ENCODE data around the gene TNK2.

TNK2 gene

DNA sequence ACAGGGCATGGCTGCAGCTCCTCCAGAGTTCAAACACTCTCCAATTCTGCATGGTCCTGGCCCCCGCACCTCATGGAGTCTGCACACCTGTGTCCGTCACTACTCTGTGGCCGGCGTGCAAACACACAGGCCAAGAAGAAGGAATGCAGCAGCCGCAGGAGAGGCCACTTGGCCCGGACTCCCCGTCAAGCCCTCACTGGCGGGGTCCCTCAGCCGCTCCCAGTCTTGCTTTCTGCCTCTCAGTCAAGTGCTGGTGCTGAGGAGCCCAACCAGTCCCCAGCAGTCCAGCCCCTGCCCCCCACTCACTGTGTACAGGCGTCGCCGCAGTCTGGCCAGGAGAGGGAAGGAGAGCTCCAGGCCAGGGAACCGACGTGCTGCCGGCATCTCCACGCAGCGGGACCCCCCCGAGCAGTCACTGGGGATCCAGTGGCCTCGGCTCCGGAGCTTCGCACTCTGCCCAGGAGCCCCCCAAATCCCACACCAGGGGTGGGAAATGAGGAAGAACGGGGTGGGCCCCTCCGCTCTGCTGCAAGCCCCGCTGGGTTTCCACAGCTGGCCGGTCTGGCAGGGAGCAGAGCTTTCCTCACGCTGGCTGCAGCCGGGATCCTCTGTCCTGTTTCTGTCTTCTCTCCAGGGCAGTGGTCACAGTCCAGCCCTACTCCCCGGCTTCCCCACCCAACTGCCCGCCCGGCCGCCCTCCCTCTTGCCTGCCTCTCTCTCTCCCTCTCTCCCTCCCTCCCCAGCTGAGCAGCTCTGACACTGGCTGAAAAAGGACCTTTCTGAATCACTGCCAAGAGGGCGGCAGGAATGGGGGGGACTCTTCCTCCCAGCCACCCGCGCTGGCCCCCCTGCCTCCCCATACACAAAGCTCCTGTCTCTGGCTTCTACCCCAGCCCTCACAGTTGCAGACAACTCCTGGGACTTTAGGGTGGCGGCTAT, 16.0 kb downstream of the TNK2 start:
- no peak for TF ChIP-seq Cebpa-rat (IDR thresholded peaks at IDR 0.05)
- Histone ChIP-seq H3K36me3 (peaks cover 9% of the 10 kb centered on the region), H3K4me3 (peak overlapping the region; percentile 57), H3K9ac (peak overlapping the region; percentile 76), H3K4me2 (peak overlapping the region; percentile 99), H3K9me3 (no peaks in the 10 kb centered on the region), H3K4me1 (peaks cover 92% of the 10 kb centered on the region), H3K27me3 (no peaks in the 10 kb centered on the region), H3K27ac (peak overlapping the region; percentile 91), H4K20me1 (peaks cover 62% of the 10 kb centered on the region)

DNA sequence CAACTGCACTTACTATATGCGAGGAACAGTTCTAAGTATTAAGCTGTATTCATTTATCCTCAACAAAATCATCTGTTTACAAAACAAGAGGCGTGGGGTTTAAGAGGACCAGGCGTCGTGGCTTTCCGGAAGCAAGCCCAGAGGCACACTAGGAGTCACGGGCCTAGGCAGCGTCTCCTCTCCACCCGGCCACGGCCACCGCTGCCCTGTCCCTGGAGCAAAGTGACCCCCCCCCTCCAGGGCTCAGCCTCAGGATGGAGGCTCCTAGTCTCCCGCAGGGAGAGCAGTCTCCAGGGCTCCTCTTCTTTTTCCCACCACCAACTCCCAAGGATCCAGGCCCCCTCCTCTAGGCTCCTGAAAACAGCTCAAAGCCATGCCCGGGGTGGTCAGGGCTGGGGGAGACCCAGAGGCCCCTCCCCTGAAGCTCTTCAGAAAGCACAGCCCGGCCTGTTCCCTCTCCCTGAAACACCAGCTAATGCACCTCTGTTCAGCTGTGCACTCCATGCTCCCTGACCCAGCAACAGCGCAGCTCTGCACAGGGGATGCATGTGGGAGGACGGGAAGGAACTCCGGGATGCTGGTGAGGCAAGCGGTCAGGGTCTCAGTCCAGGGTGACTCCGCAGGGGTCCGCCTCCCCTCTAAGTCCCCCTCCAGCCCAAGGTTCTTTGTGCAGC, 16.8 kb downstream of the TNK2 start:
- Histone ChIP-seq H3K27me3 (no peaks in the 10 kb centered on the region), H3K4me1 (peaks cover 92% of the 10 kb centered on the region), H3K36me3 (peaks cover 9% of the 10 kb centered on the region), H3K9ac (peak overlapping the region; percentile 64), H3K4me2 (peak overlapping the region; percentile 99), H4K20me1 (peaks cover 68% of the 10 kb centered on the region), H3K27ac (peak overlapping the region; percentile 62), H3K9me3 (no peaks in the 10 kb centered on the region), H3K4me3 (no peak overlapping the region; the same call in 1 of the 2 replicates)
- TF ChIP-seq Cebpa-rat (IDR thresholded peaks at IDR 0.05), result no peak

DNA sequence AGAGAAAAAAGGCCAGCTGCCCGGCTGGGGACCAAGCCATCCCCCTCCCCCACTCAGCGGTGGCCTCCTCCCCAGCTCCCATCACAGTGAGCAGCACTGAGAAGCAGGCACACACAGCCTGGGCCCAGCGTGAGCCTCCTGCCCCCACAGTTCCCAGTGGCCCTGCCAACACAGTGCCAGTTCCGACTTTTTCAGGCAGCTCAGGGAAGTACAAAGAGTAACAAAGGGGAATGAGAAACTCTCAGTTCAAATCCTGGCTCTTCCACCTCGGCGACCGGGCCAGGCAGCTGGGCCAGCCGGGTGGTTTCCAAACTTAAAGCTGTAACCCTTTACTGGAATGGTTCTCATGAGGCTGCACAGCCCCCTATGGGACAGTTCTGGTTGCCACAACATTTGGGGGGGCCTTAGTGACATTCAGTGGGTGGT, 18.5 kb downstream of the TNK2 start:
- Histone ChIP-seq H3K36me3 (peaks cover 10% of the 10 kb centered on the region), H3K27ac (peak overlapping the region; percentile 68), H3K4me1 (peaks cover 100% of the 10 kb centered on the region), H4K20me1 (peaks cover 80% of the 10 kb centered on the region), H3K4me2 (peak overlapping the region; percentile 66), H3K27me3 (no peaks in the 10 kb centered on the region), H3K4me3 (no peak overlapping the region), H3K9ac (peak overlapping the region; percentile 13), H3K9me3 (no peaks in the 10 kb centered on the region)
- no peak for TF ChIP-seq Cebpa-rat (IDR thresholded peaks at IDR 0.05)

DNA sequence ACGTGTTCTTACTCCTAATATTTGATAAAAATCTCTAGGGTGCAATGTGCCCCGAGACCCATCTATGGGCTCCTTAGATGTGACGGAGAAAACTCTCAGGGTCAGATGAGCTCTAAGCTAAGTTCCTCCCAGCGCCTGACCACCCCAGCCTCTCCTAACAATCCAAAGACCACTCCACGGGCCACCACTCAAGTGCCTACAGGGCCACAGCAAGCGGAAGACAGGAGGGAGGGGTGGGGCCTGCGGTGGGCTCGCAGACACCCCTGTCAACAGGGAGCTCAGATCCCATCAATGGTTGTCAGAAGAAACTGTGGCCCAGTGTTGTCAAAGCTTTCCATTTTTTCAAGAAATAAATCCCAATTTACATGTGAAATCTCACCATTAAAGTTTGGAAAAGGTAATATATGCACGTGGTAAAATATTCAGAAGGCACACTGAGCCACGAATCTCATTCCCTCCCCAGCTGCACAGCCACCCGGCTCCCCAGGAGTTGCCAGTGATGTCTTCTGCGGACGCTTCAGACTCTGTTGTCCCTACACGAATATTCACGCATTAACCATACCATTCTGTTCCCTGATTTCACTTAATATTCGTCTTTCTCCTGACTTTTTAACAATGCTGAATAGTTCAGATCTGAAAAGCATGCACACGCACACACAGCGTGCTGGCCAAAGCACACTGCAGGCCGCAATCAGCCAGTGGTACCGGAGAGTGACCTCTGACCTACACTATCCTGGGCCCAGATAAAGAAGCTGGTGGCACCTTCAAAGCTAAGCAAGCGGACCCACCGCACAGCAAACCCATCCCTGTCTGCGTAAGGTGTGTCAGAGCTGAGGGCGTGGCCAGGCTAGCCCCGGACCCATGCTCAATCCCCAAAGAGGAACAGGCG, 19.1 kb downstream of the TNK2 start:
- no peak for TF ChIP-seq Cebpa-rat (IDR thresholded peaks at IDR 0.05)
- H3K4me1 ChIP-seq, result peaks cover 100% of the 10 kb centered on the region
- peak overlapping the region; percentile 68 for H3K27ac ChIP-seq
- peaks cover 79% of the 10 kb centered on the region for H4K20me1 ChIP-seq
- H3K4me3 ChIP-seq, result no peak overlapping the region
- H3K4me2 ChIP-seq, result peak overlapping the region; percentile 66
- H3K9ac ChIP-seq, result peak overlapping the region; percentile 13; the same call in 1 of the 2 replicates
- H3K27me3 ChIP-seq, result no peaks in the 10 kb centered on the region
- H3K9me3 ChIP-seq, result no peaks in the 10 kb centered on the region
- peaks cover 15% of the 10 kb centered on the region for H3K36me3 ChIP-seq

DNA sequence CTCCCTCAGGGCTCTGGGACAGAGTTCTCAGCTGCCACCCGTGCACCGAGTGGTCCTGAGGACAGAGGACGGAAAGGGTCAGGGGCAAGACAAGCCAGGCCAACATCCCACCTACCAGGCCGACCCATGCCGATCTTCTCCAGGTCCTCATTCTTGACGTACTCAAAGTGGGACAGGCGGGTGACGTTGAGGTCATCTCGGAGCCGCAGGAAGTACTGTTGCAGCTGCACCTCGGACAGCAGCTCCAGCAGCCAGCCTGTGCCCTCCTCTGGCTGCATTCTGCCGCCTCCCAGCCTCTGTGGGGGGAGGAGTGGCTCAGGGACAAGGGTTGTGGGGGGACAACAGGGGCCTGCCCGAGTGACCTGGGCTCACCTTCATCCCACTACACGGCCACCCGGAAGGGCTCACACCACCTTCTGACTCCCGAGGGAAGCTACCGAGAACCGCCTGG, 20.0 kb downstream of the TNK2 start:
- no peak for TF ChIP-seq Cebpa-rat (IDR thresholded peaks at IDR 0.05)
- H4K20me1 ChIP-seq, result peaks cover 71% of the 10 kb centered on the region
- H3K27ac ChIP-seq, result peak overlapping the region; percentile 23; the same call in 1 of the 2 replicates
- H3K36me3 ChIP-seq, result peaks cover 20% of the 10 kb centered on the region
- no peaks in the 10 kb centered on the region for H3K27me3 ChIP-seq
- peaks cover 100% of the 10 kb centered on the region for H3K4me1 ChIP-seq
- H3K9ac ChIP-seq, result no peak overlapping the region
- no peaks in the 10 kb centered on the region for H3K9me3 ChIP-seq
- no peak overlapping the region for H3K4me3 ChIP-seq
- peak overlapping the region; percentile 7 for H3K4me2 ChIP-seq

DNA sequence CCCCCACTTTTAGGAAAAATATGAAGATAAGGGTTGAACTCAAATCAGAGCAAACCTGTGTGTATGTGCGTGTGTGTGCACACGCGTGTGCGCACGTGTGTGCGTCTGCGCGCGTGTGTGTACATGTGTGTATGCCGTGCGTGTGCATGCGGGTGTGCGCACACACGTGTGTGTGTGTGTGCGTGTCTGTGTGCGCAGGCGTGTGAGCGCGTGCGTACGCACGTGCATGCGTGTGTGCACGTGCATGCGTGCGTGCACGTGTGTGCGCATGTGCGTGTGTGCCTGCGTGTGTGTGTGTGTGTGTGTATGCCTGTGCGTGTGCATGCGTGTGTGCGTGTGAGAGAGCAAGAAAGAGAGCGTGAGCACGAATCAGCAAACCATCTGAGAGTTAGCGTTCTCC, 20.7 kb downstream of the TNK2 start:
- Histone ChIP-seq H3K4me1 (peaks cover 100% of the 10 kb centered on the region), H4K20me1 (peaks cover 65% of the 10 kb centered on the region), H3K36me3 (peaks cover 27% of the 10 kb centered on the region), H3K27ac (no peak overlapping the region), H3K9me3 (no peaks in the 10 kb centered on the region), H3K27me3 (no peaks in the 10 kb centered on the region), H3K4me2 (no peak overlapping the region), H3K4me3 (no peak overlapping the region), H3K9ac (no peak overlapping the region)
- TF ChIP-seq Cebpa-rat (IDR thresholded peaks at IDR 0.05), result no peak

DNA sequence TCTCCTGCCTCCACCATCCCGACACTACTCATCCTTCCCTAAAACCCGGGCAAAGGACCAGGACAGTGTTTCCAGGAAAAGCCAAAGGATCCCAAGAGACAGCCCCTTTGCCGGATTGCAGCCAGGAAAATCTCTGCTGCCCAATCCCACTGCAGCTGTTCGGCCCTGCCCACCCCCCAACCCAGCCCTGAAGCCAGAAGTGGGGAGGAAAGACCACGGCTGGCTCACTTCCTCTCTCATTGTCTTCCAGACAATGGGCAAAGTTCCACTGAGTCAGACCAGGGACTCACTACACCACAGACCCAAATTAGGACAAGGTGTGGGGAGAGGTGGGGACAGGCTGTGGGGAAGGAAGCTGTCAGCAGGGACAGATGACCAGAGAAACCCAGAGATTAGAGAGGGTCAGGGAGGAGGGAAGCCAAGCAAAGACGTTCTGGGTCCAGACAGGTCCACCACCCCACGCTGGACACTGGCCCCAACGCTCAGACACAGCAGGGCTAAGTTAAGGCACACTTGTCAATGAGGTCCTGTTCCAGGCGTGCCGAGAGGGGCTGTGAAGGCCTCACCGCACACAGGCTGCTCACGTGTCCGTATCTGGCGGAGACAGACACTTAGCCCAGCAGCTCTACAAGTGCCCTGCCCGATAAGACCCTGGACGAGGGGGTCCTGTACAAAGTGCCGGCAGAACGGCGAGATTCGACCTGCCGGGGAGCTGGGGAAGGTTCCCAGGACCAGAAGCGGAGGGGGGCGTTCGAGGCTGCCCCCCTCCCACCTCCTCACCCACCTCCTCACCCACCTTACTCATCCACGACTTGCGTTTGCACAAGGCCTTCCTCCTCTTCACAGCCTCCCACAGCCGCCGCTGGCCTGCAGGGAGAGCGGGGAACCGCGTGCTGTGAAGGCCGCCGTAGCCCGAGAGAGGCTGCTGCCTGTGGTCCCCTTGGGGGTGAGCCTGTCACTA, 21.9 kb downstream of the TNK2 start:
- no peak for TF ChIP-seq Cebpa-rat (IDR thresholded peaks at IDR 0.05)
- Histone ChIP-seq H4K20me1 (peaks cover 56% of the 10 kb centered on the region), H3K4me3 (no peak overlapping the region), H3K27me3 (no peaks in the 10 kb centered on the region), H3K4me1 (peaks cover 93% of the 10 kb centered on the region), H3K27ac (peak overlapping the region; percentile 73), H3K36me3 (peaks cover 39% of the 10 kb centered on the region), H3K9ac (peak overlapping the region; percentile 36; the same call in 1 of the 2 replicates), H3K9me3 (no peaks in the 10 kb centered on the region), H3K4me2 (peak overlapping the region; percentile 94)

DNA sequence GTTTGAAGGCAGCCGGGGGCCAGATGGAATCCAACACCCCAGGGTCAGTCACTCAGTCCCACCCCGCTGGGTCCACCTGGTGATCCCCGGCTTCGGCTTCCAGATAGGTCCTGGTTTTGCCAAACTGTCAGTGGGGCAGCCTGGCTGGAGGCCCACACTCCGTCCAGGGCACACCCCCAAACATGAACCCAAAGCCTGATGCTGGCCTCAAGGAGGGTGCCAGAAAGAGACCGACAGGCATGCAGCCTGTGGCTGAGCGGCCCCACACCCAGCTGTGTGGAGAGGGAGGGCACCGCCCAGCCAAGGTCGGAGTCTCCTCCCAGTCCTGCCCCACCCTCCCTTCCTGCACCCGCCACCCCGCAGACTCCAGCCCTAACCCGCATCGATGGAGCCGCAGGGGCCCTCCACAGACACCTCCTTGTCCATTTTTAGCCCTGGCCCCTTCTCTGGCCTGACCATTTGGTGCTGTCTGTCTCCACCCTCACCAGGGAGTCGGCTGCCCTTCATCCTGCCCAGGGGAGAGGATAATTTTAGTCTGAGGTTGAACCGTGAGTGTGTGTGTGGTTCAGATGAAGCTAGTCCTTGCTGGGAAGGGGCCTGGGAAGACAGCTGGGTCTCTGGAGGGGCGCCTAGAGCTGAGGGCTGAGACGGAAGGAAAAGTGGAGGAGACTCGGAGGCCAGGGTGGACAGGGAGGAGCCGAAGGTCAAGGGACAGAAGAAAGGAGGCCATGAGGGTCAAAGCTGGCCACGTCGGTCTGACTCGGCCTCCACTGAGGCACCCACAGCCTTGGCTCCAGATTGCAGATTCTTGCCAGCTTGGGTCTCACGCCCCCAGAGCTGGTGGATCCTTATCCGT, 23.1 kb downstream of the TNK2 start:
- no peaks in the 10 kb centered on the region for H3K27me3 ChIP-seq
- H3K4me2 ChIP-seq, result peak overlapping the region; percentile 94
- H3K27ac ChIP-seq, result peak overlapping the region; percentile 73
- peaks cover 39% of the 10 kb centered on the region for H3K36me3 ChIP-seq
- H3K4me3 ChIP-seq, result peak overlapping the region; percentile 51
- peaks cover 49% of the 10 kb centered on the region for H4K20me1 ChIP-seq
- H3K9me3 ChIP-seq, result no peaks in the 10 kb centered on the region
- TF ChIP-seq Cebpa-rat (IDR thresholded peaks at IDR 0.05), result no peak
- peaks cover 81% of the 10 kb centered on the region for H3K4me1 ChIP-seq
- H3K9ac ChIP-seq, result peak overlapping the region; percentile 73

Measured in BLaER1 (cell line).